Activated T-cell treated with anti-CD3 and anti-CD28 coated beads, Interleukin-2, amount 50 U/mL, for 4 hours (primary cell): ENCODE results near the gene WNT3A. TPM values are rescaled to one million over a fixed set of nuclear protein-coding genes. Genes with fewer than 3 reads are reported as not detected.
A peak's percentile ranks its signal among the peaks of the same experiment; 100 is the strongest.

Experiments used
- ATAC-seq, 2 donors: fragments of 200-7000 bp; cut with Tn5 transposase; one replicate each; pipeline ENCODE4 v1.10.0; 2021
- DNase-seq: peaks from one replicate; pipeline ENCODE4 v3.0.0-alpha.2; 2020
- H3K27me3 Mint-ChIP-seq: one replicate; pipeline ENCODE4 v1.8.0; 2021; ENCODE audit warnings: low read depth, mixed read lengths
- H3K36me3 Mint-ChIP-seq: one replicate; pipeline ENCODE4 v1.8.0; 2022; ENCODE audit warnings: mixed read lengths; ENCODE audit not compliant: insufficient read depth
- H3K4me1 Mint-ChIP-seq: one replicate; pipeline ENCODE4 v1.8.0; 2021; ENCODE audit warnings: low read depth, mixed read lengths
- H3K4me3 Mint-ChIP-seq: one replicate; pipeline ENCODE4 v1.8.0; 2021; ENCODE audit warnings: mild to moderate bottlenecking, moderate library complexity, mixed read lengths
- H3K9me3 Mint-ChIP-seq: one replicate; pipeline ENCODE4 v1.8.0; 2021; ENCODE audit warnings: mixed read lengths
- total RNA-seq, 3 donors: library from RNA; stranded (reverse); gene quantifications; one replicate each; pipeline ENCODE4 v1.2.1, GENCODE V29; 2021

Gene WNT3A
- total RNA-seq, 3 donors from 2014 or later, result not detected

GRCh38 chr1:228101614-228101993 is 94.8 kb downstream of the WNT3A start:
- peaks cover 18% of the 10 kb centered on the region for H3K36me3 Mint-ChIP-seq
- no peaks in the 10 kb centered on the region for H3K27me3 Mint-ChIP-seq
- peak overlapping the region; percentile 78 for H3K4me3 Mint-ChIP-seq
- ATAC-seq (no peak), DNase-seq (no peak)
- peaks cover 19% of the 10 kb centered on the region for H3K4me1 Mint-ChIP-seq
- no peaks in the 10 kb centered on the region for H3K9me3 Mint-ChIP-seq

DNA sequence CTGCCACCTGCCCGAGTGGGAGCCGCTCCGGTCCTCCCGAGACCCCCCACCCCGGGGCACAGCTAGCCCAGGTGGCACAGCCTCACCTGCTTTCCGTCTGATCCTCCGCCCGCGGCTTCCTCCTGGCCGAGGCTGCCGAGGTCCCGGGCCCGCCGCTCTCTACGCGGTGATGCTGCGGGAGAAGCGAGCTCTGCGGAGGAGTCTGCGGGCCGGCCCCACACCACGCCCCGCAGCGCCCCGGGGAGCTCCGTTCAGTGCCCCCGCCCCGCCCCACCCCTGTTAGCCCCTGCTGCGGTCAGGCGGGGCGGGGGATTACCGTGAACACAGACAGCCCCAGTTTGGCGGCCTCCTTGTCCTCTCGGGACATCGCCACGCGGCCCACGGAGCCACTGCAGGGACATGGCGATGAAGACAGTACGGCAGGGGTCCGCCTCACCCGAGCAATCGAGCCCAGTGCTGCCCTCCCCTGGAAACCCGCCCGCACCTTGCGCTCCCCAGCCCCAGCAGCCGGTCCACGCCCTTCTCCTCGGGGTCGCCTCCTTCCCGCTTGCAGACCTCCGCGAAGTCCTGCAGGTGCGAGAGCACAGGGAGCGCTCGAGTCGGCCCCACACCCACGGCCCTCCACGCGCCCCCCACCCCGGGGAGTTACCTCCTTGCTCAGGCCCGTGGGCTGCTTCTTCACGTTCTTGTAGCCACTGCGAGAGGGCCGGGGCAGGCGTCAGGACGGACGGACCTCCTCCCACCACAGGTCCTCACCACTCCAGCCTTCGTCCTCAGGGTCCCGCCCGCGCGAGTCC is 95.4 kb downstream of the WNT3A start:
- H3K4me3 Mint-ChIP-seq, result peak overlapping the region; percentile 78
- ATAC-seq (peak; percentile 49 to 58), DNase-seq (peak; percentile 53)
- H3K27me3 Mint-ChIP-seq, result no peaks in the 10 kb centered on the region
- H3K4me1 Mint-ChIP-seq, result peaks cover 19% of the 10 kb centered on the region
- H3K36me3 Mint-ChIP-seq, result peaks cover 22% of the 10 kb centered on the region
- H3K9me3 Mint-ChIP-seq, result no peaks in the 10 kb centered on the region

DNA sequence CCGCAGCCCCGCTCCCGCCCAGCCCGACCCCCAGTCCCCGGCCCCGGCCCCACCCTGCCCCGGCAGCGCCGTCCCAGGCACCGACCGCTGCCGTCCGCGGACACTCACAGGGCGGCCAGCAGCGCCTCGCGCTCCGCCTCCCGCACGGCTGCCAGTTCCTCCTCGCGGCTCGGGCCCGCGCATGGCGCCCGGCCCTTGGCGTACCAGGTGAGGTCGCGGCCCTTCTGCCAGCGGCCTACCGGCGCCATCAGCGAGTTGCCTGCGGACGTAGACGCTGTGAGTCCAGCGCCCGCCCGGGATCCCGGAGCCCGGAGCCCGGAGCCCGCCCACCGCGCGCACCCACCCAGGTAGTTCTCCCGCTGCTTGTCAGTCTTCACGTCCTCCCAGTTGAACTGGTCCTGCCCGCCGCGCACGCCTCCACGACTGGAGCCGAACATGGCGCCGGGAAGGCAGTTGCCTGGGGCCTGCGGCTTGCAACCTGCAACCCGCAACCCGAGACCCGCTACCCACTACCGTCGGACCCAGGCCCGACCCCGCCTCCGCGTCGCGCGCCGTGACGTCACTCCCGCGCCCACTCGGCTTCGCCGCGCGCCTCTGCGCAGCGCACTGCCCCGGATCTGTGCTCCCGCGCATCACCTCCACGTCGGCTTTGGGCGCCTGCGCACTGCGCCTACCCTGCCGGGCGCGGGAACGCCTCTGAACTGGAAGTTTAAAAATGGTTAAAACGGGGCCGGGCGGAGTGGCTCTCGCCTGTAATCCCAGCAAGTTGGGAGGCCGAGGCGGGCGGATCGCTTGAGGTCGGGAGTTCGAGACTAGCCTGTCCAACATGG is 96.2 kb downstream of the WNT3A start, which contains the start of gene C1orf35:
Gene C1orf35, minus strand, starts transcription at position 535 of the 830 bp plus-strand sequence. Its CDS starts 98 bp downstream, at position 437.
- no peaks in the 10 kb centered on the region for H3K27me3 Mint-ChIP-seq
- peak within 1 kb of the TSS; percentile 91 for H3K4me3 Mint-ChIP-seq
- no peaks in the 10 kb centered on the region for H3K9me3 Mint-ChIP-seq
- ATAC-seq, result peak; percentile 81 to 82
- peaks cover 20% of the 10 kb centered on the region for H3K4me1 Mint-ChIP-seq
- peaks cover 18% of the 10 kb centered on the region for H3K36me3 Mint-ChIP-seq
- DNase-seq, result peak; percentile 91

- ATAC-seq (no peak), DNase-seq (no peak)
- H3K9me3 Mint-ChIP-seq, result no peaks in the 10 kb centered on the region
- peaks cover 8% of the 10 kb centered on the region for H3K36me3 Mint-ChIP-seq
- H3K27me3 Mint-ChIP-seq, result no peaks in the 10 kb centered on the region
- peaks cover 30% of the 10 kb centered on the region for H3K4me1 Mint-ChIP-seq
- H3K4me3 Mint-ChIP-seq, result peak overlapping the region; percentile 67
Observed at GRCh38 chr1:228104526-228105269, 97.9 kb downstream of the WNT3A start.

- Mint-ChIP-seq H3K4me1 (peaks cover 36% of the 10 kb centered on the region), H3K36me3 (peaks cover 6% of the 10 kb centered on the region), H3K4me3 (no peak overlapping the region), H3K27me3 (no peaks in the 10 kb centered on the region), H3K9me3 (no peaks in the 10 kb centered on the region)
- no peak for ATAC-seq
- no peak for DNase-seq
Observed at GRCh38 chr1:228105270-228105995, 98.6 kb downstream of the WNT3A start.

GRCh38 chr1:228105996-228106799 is 99.4 kb downstream of the WNT3A start:
- Mint-ChIP-seq H3K4me3 (peak overlapping the region; percentile 29), H3K9me3 (no peaks in the 10 kb centered on the region)
- ATAC-seq, result no peak

GRCh38 chr1:228106800-228107054 is 99.9 kb downstream of the WNT3A start:
- H3K4me3 Mint-ChIP-seq, result no peak overlapping the region

More at GRCh38 chr1:228105996-228106799, 99.4 kb downstream of the WNT3A start:
- peaks cover 6% of the 10 kb centered on the region for H3K36me3 Mint-ChIP-seq
- H3K4me1 Mint-ChIP-seq, result peaks cover 36% of the 10 kb centered on the region
- DNase-seq, result no peak
- H3K27me3 Mint-ChIP-seq, result no peaks in the 10 kb centered on the region

DNA sequence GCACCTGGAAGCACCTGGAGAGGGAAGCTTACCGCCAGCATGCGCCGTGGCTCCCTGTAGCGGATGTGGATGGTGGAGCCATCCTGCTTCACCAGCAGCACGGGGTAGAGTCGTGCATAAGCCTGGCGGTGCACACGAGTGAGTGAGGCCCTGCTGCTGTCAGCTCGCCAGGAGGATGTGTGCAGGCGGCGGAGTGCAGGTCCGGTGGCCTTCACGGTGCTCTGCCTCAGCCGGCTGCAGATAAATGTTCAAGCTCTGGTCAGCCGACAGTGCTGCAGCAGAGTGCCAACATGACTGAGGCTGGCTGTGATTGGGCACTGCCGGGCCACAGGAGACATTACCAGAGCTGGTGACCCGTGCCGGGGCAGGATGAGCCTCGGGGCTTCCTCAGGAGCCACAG is 100.8 kb downstream of the WNT3A start:
- peaks cover 6% of the 10 kb centered on the region for H3K36me3 Mint-ChIP-seq
- DNase-seq (no peak), ATAC-seq (no peak)
- H3K27me3 Mint-ChIP-seq, result no peaks in the 10 kb centered on the region
- H3K4me3 Mint-ChIP-seq, result peak overlapping the region; percentile 92
- H3K9me3 Mint-ChIP-seq, result no peaks in the 10 kb centered on the region
- peaks cover 31% of the 10 kb centered on the region for H3K4me1 Mint-ChIP-seq

More at GRCh38 chr1:228106800-228107054, 99.9 kb downstream of the WNT3A start:
- ATAC-seq, result no peak
- Mint-ChIP-seq H3K9me3 (no peaks in the 10 kb centered on the region), H3K27me3 (no peaks in the 10 kb centered on the region), H3K36me3 (peaks cover 6% of the 10 kb centered on the region), H3K4me1 (peaks cover 31% of the 10 kb centered on the region)
- DNase-seq, result no peak

GRCh38 chr1:228108055-228108690 is 101.4 kb downstream of the WNT3A start:
- ATAC-seq (no peak), DNase-seq (no peak)
- Mint-ChIP-seq H3K4me1 (peaks cover 31% of the 10 kb centered on the region), H3K36me3 (peaks cover 6% of the 10 kb centered on the region), H3K9me3 (no peaks in the 10 kb centered on the region), H3K4me3 (peak overlapping the region; percentile 92), H3K27me3 (no peaks in the 10 kb centered on the region)

- Mint-ChIP-seq H3K27me3 (no peaks in the 10 kb centered on the region), H3K36me3 (peaks cover 6% of the 10 kb centered on the region), H3K9me3 (no peaks in the 10 kb centered on the region), H3K4me1 (peaks cover 26% of the 10 kb centered on the region), H3K4me3 (peak overlapping the region; percentile 92)
- DNase-seq (no peak), ATAC-seq (peak in 1 of 2 donors; percentile 4)
Observed at GRCh38 chr1:228108742-228109072, 101.9 kb downstream of the WNT3A start.

GRCh38 chr1:228109073-228109961 is 102.5 kb downstream of the WNT3A start, which contains the start of gene MRPL55:
TSS of gene MRPL55 (minus strand) at chr1:228109299. CDS start at chr1:228108260, 1,039 bp downstream.
- DNase-seq (peak; percentile 99), ATAC-seq (peak; percentile 92 to 95)
- no peaks in the 10 kb centered on the region for H3K9me3 Mint-ChIP-seq
- no peaks in the 10 kb centered on the region for H3K27me3 Mint-ChIP-seq
- peak within 1 kb of the TSS; percentile 92 for H3K4me3 Mint-ChIP-seq
- peaks cover 21% of the 10 kb centered on the region for H3K4me1 Mint-ChIP-seq
- peaks cover 6% of the 10 kb centered on the region for H3K36me3 Mint-ChIP-seq

DNA sequence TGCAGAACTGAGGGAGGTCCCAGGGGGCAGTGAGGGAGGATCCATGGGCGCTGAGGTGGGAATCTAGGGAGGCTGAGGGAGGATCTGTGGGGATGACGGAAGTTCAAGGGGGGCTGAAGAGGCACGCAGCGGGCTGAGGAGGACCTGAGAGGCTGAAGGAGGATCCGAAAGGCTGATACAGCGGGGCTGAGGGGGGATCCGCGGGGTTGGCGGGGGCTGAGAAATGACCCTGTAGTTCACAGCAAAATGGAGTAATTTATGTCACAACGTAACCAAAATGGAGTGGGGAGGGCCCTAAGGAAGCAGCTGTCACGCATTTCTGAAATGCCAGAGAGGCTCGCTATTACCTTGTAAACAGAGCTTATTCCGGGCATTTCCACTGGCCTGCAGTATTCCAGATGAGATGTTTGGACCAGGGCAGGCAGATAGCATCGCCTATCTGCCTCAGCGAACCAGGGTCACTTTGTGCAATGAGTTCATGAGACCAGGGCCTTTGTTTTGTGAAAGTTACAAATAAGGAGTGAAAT is 103.2 kb downstream of the WNT3A start:
- no peak for DNase-seq
- Mint-ChIP-seq H3K27me3 (no peaks in the 10 kb centered on the region), H3K36me3 (peaks cover 6% of the 10 kb centered on the region), H3K4me1 (peaks cover 19% of the 10 kb centered on the region), H3K9me3 (no peaks in the 10 kb centered on the region), H3K4me3 (peak overlapping the region; percentile 92)
- ATAC-seq, result no peak
